Cardiac muscle cell (in vitro differentiated cells and primary cell): Measurements from ENCODE around the gene HYAL3. TPM values are rescaled to one million over a fixed set of nuclear protein-coding genes. Genes with fewer than 3 reads are reported as not detected.

Experiments used
- DNase-seq, 2 donors: peaks; one replicate each; pipeline versions ENCODE4 v3.0.0 to v3.0.0-alpha.2; 2010 to 2017; ENCODE audit warnings: low read depth in 1 of 2, low spot score in 1 of 2
- H3K27ac ChIP-seq: fragments of 200-600 bp; sonication (generic); 2 replicates; pipeline ENCODE4 v1.5.1; 2016
- H3K27me3 ChIP-seq: fragments of 200-600 bp; sonication (generic); 2 replicates; pipeline ENCODE4 v1.6.0; 2016; ENCODE audit warnings: control low read depth
- H3K36me3 ChIP-seq: fragments of 200-600 bp; sonication (generic); 2 replicates; pipeline ENCODE4 v1.5.1; 2016; ENCODE audit warnings: control low read depth
- H3K4me1 ChIP-seq: fragments of 200-600 bp; sonication (generic); 2 replicates; pipeline ENCODE4 v1.8.1; 2017; ENCODE audit warnings: low read depth, mild to moderate bottlenecking, mixed run types
- H3K4me3 ChIP-seq: fragments of 200-600 bp; sonication (generic); 2 replicates; pipeline ENCODE4 v1.5.1; 2016; ENCODE audit warnings: mild to moderate bottlenecking
- H3K9me3 ChIP-seq: fragments of 200-600 bp; sonication (generic); 2 replicates; pipeline ENCODE4 v1.5.1; 2017; ENCODE audit warnings: low read depth, mild to moderate bottlenecking, control low read depth
- polyA plus RNA-seq: library from polyadenylated mRNA; unstranded; fragments of >200 nt; fragmentation: Nextera tagmentation; extraction: Ambion mirVana; gene quantifications from 2 replicates; pipeline ENCODE4 v1.2.1, GENCODE V29; 2016
- total RNA-seq: library from RNA; depleted of rRNA; stranded (reverse); fragments of >200 nt; gene quantifications from 2 replicates; pipeline ENCODE4 v1.2.3, GENCODE V29; 2016
- TF ChIP-seq, protein P1 (sequence below): IDR thresholded peaks from 2 replicates; pipeline ENCODE4 v1.5.1; 2012; ENCODE audit warnings: low read depth, mild to moderate bottlenecking, low read length

Gene HYAL3
- total and polyA plus RNA-seq, 2 experiments from 2014 or later: 3.6 to 6.2 TPM

DNA sequence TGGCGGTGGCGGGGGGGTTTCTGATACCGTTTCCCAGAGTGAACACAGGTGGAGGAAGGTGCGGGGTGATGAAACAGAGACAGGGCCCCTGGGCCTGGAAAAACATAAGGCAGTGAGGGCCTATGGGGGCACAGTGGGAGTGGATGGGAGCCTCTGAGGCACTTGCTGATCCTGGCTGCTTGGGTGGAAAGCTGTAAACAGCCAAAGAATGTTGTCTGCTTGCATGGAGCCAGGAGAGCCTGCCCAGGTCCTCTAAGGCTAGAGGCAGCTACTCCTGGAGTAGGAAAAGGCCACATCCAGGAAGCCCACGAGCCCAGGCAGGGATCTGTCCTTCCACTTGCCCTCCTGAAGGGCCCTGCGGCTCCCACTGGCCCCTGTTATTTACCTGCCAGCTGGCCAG lies 33.2 kb downstream of the HYAL3 start:
- Histone ChIP-seq H3K4me3 (no peak overlapping the region), H3K36me3 (no peaks in the 10 kb centered on the region), H3K4me1 (peaks cover 44% of the 10 kb centered on the region), H3K27ac (peak overlapping the region; percentile 98), H3K27me3 (no peaks in the 10 kb centered on the region), H3K9me3 (no peaks in the 10 kb centered on the region)
- no peak for DNase-seq
- TF ChIP-seq, protein P1, sequence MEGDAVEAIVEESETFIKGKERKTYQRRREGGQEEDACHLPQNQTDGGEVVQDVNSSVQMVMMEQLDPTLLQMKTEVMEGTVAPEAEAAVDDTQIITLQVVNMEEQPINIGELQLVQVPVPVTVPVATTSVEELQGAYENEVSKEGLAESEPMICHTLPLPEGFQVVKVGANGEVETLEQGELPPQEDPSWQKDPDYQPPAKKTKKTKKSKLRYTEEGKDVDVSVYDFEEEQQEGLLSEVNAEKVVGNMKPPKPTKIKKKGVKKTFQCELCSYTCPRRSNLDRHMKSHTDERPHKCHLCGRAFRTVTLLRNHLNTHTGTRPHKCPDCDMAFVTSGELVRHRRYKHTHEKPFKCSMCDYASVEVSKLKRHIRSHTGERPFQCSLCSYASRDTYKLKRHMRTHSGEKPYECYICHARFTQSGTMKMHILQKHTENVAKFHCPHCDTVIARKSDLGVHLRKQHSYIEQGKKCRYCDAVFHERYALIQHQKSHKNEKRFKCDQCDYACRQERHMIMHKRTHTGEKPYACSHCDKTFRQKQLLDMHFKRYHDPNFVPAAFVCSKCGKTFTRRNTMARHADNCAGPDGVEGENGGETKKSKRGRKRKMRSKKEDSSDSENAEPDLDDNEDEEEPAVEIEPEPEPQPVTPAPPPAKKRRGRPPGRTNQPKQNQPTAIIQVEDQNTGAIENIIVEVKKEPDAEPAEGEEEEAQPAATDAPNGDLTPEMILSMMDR: no peak

DNA sequence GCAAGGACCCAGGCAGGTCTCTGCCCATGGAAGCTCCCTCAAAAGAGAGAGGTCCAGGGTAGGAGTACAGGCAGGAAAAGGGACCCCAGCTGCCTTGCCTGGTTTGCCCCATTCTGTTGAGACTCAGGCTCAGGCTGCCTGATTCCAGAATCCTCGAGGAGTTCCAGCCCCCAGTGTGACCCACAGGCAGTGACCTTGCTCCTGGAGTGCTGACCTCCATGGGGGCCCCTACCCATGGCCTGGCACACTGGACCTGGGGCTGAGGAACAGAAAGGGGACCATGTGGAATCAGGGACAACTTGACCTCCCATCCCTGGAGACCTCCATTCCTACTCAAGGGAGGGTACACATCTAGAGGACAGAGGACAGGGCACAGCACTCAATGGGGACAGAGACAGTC lies 33.6 kb downstream of the HYAL3 start:
- Histone ChIP-seq H3K4me3 (no peak overlapping the region), H3K27me3 (no peaks in the 10 kb centered on the region), H3K27ac (peak overlapping the region; percentile 98), H3K4me1 (peaks cover 49% of the 10 kb centered on the region), H3K36me3 (no peaks in the 10 kb centered on the region), H3K9me3 (no peaks in the 10 kb centered on the region)
- DNase-seq: no peak
- TF ChIP-seq, protein P1: no peak

DNA sequence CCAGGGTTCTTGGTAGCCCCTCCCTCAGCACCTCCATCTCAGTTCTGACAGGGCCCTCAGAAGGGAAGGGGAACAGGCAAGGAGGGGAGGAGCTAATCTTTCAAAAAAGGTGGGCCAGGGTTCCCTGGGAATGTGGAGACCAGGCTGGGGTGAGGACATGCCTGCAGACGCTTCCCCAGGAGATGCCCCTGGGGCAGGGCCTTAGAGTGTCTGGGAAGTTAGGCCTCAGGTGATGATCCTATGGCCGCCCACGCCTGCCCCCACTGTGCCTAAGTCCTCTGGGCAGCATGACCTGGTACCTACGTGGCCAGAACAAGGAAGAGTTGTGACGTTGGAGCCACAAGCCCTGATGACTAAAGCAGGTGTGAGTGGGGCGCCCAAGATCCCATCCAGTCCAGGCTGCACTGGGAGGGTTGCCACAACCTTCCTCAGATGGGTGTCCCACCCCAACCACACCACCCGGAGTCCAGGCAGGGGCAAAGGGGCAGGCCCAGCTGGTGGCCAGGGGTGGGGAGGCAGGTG lies 34.2 kb downstream of the HYAL3 start:
- Histone ChIP-seq H3K36me3 (no peaks in the 10 kb centered on the region), H3K27me3 (no peaks in the 10 kb centered on the region), H3K9me3 (no peaks in the 10 kb centered on the region), H3K4me3 (no peak overlapping the region), H3K4me1 (peaks cover 52% of the 10 kb centered on the region), H3K27ac (peak overlapping the region; percentile 98)
- TF ChIP-seq, protein P1: no peak
- DNase-seq: no peak

DNA sequence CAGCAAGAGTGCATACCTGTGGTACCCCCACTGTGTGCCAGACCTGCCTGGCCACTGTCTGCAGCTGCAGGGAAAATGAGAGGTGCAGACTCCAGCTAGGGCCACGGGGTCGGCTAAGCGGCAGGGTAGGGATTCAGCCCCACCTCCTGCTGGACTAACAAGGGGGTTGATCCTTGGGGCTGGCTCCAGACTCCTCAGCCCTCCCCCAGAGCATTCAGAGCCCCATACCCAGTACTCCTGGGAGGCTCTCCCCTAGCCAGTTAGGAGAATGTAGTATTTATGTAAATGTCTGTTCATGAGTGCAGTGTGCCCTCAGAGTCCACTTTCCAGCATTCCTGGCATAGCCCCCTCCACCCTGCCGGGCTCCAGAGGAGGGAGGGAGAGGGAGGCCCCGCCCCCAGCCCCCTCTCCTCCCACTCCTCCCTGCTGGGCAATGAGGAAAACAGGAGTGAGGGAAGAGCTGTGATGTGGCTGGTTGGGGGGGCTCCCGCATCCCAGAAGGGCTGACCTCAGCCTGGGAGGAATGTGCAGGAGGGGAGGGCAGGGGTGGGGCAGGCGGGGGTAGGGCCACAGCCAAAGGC lies 34.7 kb downstream of the HYAL3 start:
- H3K4me1 ChIP-seq: peaks cover 52% of the 10 kb centered on the region
- DNase-seq: peak; percentile 95 to 96
- TF ChIP-seq, protein P1: no peak
- H3K9me3 ChIP-seq: no peaks in the 10 kb centered on the region
- peak overlapping the region; percentile 98 for H3K27ac ChIP-seq
- no peak overlapping the region for H3K4me3 ChIP-seq
- no peaks in the 10 kb centered on the region for H3K36me3 ChIP-seq
- H3K27me3 ChIP-seq: no peaks in the 10 kb centered on the region

DNA sequence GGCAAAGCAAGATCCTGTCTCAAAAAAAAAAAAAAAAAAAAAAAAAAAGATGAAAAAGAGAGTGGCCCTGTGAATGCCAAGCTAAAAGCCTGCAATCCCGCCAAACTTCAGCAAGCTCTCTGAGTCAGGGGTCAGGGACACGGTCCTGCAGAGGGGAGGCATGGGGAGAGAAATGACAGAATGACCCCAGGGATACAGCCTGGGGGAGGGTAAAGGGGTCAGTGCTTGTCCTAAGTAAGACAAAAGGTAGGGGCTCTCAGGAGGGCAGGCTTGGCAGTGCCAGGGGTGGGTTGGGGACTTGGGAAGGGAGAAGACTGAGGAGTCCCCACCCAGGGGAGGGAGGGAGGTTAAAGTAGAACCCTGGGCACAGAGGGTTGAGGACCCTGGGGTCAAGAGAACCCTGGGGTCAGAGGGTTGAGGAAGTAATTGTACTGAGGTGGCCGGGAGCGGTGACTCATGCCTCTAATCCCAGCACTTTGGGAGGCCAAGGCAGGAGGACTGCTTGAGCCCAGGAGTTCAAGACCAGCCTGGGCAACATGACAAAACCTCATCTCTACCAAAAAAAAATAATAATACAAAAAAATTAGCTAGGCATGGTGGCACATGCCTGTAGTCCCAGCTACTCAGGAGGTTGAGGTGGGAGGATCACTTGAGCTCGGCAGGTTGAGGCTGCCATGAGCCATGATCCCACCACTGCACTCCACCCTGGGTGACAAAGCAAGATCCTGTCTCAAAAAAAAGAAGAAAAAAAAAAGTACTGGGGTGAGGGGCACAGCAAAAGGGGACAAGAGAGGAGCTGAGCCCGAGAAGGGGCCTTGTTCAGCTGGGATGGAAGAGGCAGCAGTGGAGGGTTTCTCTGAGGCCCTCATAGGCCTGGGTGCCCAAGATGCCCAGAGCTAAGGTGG lies 35.5 kb downstream of the HYAL3 start:
- no peak overlapping the region for H3K4me3 ChIP-seq
- no peaks in the 10 kb centered on the region for H3K9me3 ChIP-seq
- H3K27ac ChIP-seq: peak overlapping the region; percentile 98
- no peaks in the 10 kb centered on the region for H3K27me3 ChIP-seq
- peaks cover 52% of the 10 kb centered on the region for H3K4me1 ChIP-seq
- TF ChIP-seq, protein P1: no peak
- DNase-seq: no peak
- H3K36me3 ChIP-seq: no peaks in the 10 kb centered on the region
